Activated naive CD8-positive, alpha-beta T cell (primary cell): Measurements from ENCODE around the gene SRPK3.
A peak's percentile ranks its signal among the peaks of the same experiment; 100 is the strongest.

Source experiments
- H3K27ac Mint-ChIP-seq: one replicate; pipeline ENCODE4 v1.8.0; 2021; ENCODE audit warnings: mixed read lengths
- H3K27me3 Mint-ChIP-seq: one replicate; pipeline ENCODE4 v1.8.0; 2021; ENCODE audit warnings: mixed read lengths
- H3K36me3 Mint-ChIP-seq: one replicate; pipeline ENCODE4 v1.8.0; 2021; ENCODE audit warnings: mixed read lengths
- H3K4me1 Mint-ChIP-seq: one replicate; pipeline ENCODE4 v1.8.0; 2021; ENCODE audit warnings: low read depth, mixed read lengths
- H3K4me3 Mint-ChIP-seq: one replicate; pipeline ENCODE4 v1.8.0; 2021; ENCODE audit warnings: mild to moderate bottlenecking, mixed read lengths
- H3K9me3 Mint-ChIP-seq: one replicate; pipeline ENCODE4 v1.8.0; 2021; ENCODE audit warnings: low read depth, mixed read lengths

SRPK3 gene

GRCh38 chrX:153764786-153765137, 16.1 kb upstream of the SRPK3 start:
- Mint-ChIP-seq H3K4me3 (no peak overlapping the region), H3K36me3 (no peaks in the 10 kb centered on the region), H3K4me1 (peaks cover 14% of the 10 kb centered on the region), H3K27ac (no peak overlapping the region), H3K9me3 (no peaks in the 10 kb centered on the region), H3K27me3 (no peaks in the 10 kb centered on the region)

GRCh38 chrX:153765138-153766079, 15.4 kb upstream of the SRPK3 start:
- Mint-ChIP-seq H3K27ac (no peak overlapping the region), H3K36me3 (no peaks in the 10 kb centered on the region), H3K9me3 (no peaks in the 10 kb centered on the region), H3K4me1 (peaks cover 14% of the 10 kb centered on the region), H3K27me3 (no peaks in the 10 kb centered on the region), H3K4me3 (no peak overlapping the region)

GRCh38 chrX:153766098-153766817, 14.6 kb upstream of the SRPK3 start:
- Mint-ChIP-seq H3K27ac (peak overlapping the region; percentile 78), H3K4me3 (peak overlapping the region; percentile 73), H3K4me1 (peaks cover 14% of the 10 kb centered on the region), H3K27me3 (no peaks in the 10 kb centered on the region), H3K9me3 (no peaks in the 10 kb centered on the region), H3K36me3 (no peaks in the 10 kb centered on the region)

- Mint-ChIP-seq H3K4me3 (peak overlapping the region; percentile 73), H3K4me1 (peaks cover 14% of the 10 kb centered on the region), H3K9me3 (no peaks in the 10 kb centered on the region), H3K27me3 (no peaks in the 10 kb centered on the region), H3K36me3 (no peaks in the 10 kb centered on the region), H3K27ac (no peak overlapping the region)
Observed at GRCh38 chrX:153766871-153767673, 13.8 kb upstream of the SRPK3 start.

- H3K4me1 Mint-ChIP-seq = peaks cover 14% of the 10 kb centered on the region
- H3K4me3 Mint-ChIP-seq = no peak overlapping the region
- H3K9me3 Mint-ChIP-seq = no peaks in the 10 kb centered on the region
- H3K27ac Mint-ChIP-seq = no peak overlapping the region
- H3K36me3 Mint-ChIP-seq = no peaks in the 10 kb centered on the region
- H3K27me3 Mint-ChIP-seq = no peaks in the 10 kb centered on the region
Observed at GRCh38 chrX:153767674-153768055, 13.2 kb upstream of the SRPK3 start.

GRCh38 chrX:153768311-153769157, 12.3 kb upstream of the SRPK3 start:
- Mint-ChIP-seq H3K36me3 (no peaks in the 10 kb centered on the region), H3K4me1 (peaks cover 14% of the 10 kb centered on the region), H3K27me3 (no peaks in the 10 kb centered on the region), H3K4me3 (peak overlapping the region; percentile 61), H3K9me3 (no peaks in the 10 kb centered on the region), H3K27ac (no peak overlapping the region)

GRCh38 chrX:153769158-153769864, 11.5 kb upstream of the SRPK3 start:
- no peaks in the 10 kb centered on the region for H3K27me3 Mint-ChIP-seq
- H3K36me3 Mint-ChIP-seq = no peaks in the 10 kb centered on the region
- H3K9me3 Mint-ChIP-seq = no peaks in the 10 kb centered on the region
- peaks cover 11% of the 10 kb centered on the region for H3K4me1 Mint-ChIP-seq
- no peak overlapping the region for H3K4me3 Mint-ChIP-seq
- no peak overlapping the region for H3K27ac Mint-ChIP-seq

GRCh38 chrX:153769865-153770600, 10.8 kb upstream of the SRPK3 start:
- Mint-ChIP-seq H3K36me3 (no peaks in the 10 kb centered on the region), H3K4me1 (peaks cover 11% of the 10 kb centered on the region), H3K27me3 (no peaks in the 10 kb centered on the region), H3K27ac (no peak overlapping the region), H3K4me3 (no peak overlapping the region), H3K9me3 (no peaks in the 10 kb centered on the region)

- H3K4me3 Mint-ChIP-seq = no peak overlapping the region
- no peaks in the 10 kb centered on the region for H3K9me3 Mint-ChIP-seq
- H3K36me3 Mint-ChIP-seq = no peaks in the 10 kb centered on the region
- no peak overlapping the region for H3K27ac Mint-ChIP-seq
- peaks cover 11% of the 10 kb centered on the region for H3K4me1 Mint-ChIP-seq
- no peaks in the 10 kb centered on the region for H3K27me3 Mint-ChIP-seq
Observed at GRCh38 chrX:153770601-153771414, 10.0 kb upstream of the SRPK3 start.

GRCh38 chrX:153771415-153772315, 9.2 kb upstream of the SRPK3 start:
- Mint-ChIP-seq H3K4me3 (no peak overlapping the region), H3K36me3 (no peaks in the 10 kb centered on the region), H3K27ac (no peak overlapping the region), H3K27me3 (no peaks in the 10 kb centered on the region), H3K4me1 (peaks cover 5% of the 10 kb centered on the region), H3K9me3 (no peaks in the 10 kb centered on the region)

- Mint-ChIP-seq H3K9me3 (no peaks in the 10 kb centered on the region), H3K4me1 (peaks cover 4% of the 10 kb centered on the region), H3K4me3 (no peak overlapping the region), H3K27ac (no peak overlapping the region), H3K27me3 (no peaks in the 10 kb centered on the region), H3K36me3 (no peaks in the 10 kb centered on the region)
Observed at GRCh38 chrX:153772316-153773217, 8.3 kb upstream of the SRPK3 start.
